HL-60 (cell line): ENCODE measurements around the gene EXOSC7.
"Not testable (repeated sequence)": the region's sequence is repeated elsewhere in the genome, so short reads cannot be mapped to it uniquely, and the experiment has no call there.

Experiments
- DNase-seq, 2 experiments: peaks; one replicate each; pipeline ENCODE4 v3.0.0-alpha.2; 2010 to 2020; ENCODE audit warnings: low read depth in 1 of 2, low spot score in 1 of 2
- H3K27ac ChIP-seq: fragments of 250-450 bp; sonication (Bioruptor Pico); replicated peaks from 2 replicates; pipeline ENCODE4 v1.5.1; 2020; ENCODE audit warnings: mild to moderate bottlenecking, moderate library complexity
- H3K27me3 ChIP-seq: fragments of 250-450 bp; sonication (Bioruptor Pico); 2 replicates; pipeline ENCODE4 v1.5.1; 2021; ENCODE audit warnings: mild to moderate bottlenecking, moderate library complexity; ENCODE audit not compliant: insufficient read depth, poor library complexity, severe bottlenecking
- H3K4me3 ChIP-seq: replicated peaks from 2 replicates; pipeline ENCODE4 v1.5.1; 2011; ENCODE audit warnings: mild to moderate bottlenecking, control low read depth, low read length; ENCODE audit not compliant: insufficient read depth
- GABPA ChIP-seq: IDR thresholded peaks from 2 replicates; pipeline ENCODE4 v1.6.1; 2012; ENCODE audit warnings: low read depth
- POLR2AphosphoS5 ChIP-seq: IDR thresholded peaks from 2 replicates; pipeline ENCODE4 v1.6.1; 2012; ENCODE audit warnings: low read depth
- SPI1 ChIP-seq: IDR thresholded peaks from 2 replicates; pipeline ENCODE4 v1.6.1; 2012; ENCODE audit warnings: low read depth, mild to moderate bottlenecking, borderline replicate concordance
- TF ChIP-seq, protein P1 (sequence below): IDR thresholded peaks from 2 replicates; pipeline ENCODE4 v1.6.1; 2012; ENCODE audit warnings: low read depth; ENCODE audit not compliant: insufficient replicate concordance
- TF ChIP-seq, protein P2 (sequence below): IDR thresholded peaks from one replicate; pipeline ENCODE4 v1.5.1; 2011; ENCODE audit warnings: low read length, control low read depth, inconsistent platforms; ENCODE audit not compliant: insufficient read depth

EXOSC7 gene

DNA sequence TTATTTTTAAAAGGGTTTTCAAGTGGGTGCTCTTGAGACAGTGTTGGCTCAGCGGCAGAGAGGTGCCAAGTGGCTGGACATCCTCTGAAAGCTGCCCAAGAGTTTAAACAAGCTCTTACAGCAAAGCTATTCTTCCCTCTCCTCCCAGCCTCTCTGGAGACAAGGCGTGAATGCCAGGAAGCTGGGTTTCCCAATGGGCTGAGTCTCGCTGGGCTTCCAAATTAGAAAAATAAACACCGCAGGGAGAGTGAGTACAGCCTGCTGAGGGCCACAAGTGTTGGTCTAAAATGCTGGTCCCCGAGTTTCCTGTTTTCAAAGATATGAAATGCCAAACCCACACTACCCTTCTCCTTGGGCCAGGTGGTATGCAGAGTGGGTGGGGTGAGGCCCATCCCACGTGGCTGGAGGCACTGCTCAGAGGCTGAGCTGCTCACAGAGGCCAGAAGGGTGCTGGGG lies 36.4 kb upstream of the EXOSC7 start:
- H3K4me3 ChIP-seq = no peak overlapping the region
- H3K27me3 ChIP-seq = no peaks in the 10 kb centered on the region
- TF ChIP-seq GABPA (no peak), POLR2AphosphoS5 (no peak), SPI1 (no peak)
- TF ChIP-seq, protein P1, sequence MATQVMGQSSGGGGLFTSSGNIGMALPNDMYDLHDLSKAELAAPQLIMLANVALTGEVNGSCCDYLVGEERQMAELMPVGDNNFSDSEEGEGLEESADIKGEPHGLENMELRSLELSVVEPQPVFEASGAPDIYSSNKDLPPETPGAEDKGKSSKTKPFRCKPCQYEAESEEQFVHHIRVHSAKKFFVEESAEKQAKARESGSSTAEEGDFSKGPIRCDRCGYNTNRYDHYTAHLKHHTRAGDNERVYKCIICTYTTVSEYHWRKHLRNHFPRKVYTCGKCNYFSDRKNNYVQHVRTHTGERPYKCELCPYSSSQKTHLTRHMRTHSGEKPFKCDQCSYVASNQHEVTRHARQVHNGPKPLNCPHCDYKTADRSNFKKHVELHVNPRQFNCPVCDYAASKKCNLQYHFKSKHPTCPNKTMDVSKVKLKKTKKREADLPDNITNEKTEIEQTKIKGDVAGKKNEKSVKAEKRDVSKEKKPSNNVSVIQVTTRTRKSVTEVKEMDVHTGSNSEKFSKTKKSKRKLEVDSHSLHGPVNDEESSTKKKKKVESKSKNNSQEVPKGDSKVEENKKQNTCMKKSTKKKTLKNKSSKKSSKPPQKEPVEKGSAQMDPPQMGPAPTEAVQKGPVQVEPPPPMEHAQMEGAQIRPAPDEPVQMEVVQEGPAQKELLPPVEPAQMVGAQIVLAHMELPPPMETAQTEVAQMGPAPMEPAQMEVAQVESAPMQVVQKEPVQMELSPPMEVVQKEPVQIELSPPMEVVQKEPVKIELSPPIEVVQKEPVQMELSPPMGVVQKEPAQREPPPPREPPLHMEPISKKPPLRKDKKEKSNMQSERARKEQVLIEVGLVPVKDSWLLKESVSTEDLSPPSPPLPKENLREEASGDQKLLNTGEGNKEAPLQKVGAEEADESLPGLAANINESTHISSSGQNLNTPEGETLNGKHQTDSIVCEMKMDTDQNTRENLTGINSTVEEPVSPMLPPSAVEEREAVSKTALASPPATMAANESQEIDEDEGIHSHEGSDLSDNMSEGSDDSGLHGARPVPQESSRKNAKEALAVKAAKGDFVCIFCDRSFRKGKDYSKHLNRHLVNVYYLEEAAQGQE = no peak
- TF ChIP-seq, protein P2, sequence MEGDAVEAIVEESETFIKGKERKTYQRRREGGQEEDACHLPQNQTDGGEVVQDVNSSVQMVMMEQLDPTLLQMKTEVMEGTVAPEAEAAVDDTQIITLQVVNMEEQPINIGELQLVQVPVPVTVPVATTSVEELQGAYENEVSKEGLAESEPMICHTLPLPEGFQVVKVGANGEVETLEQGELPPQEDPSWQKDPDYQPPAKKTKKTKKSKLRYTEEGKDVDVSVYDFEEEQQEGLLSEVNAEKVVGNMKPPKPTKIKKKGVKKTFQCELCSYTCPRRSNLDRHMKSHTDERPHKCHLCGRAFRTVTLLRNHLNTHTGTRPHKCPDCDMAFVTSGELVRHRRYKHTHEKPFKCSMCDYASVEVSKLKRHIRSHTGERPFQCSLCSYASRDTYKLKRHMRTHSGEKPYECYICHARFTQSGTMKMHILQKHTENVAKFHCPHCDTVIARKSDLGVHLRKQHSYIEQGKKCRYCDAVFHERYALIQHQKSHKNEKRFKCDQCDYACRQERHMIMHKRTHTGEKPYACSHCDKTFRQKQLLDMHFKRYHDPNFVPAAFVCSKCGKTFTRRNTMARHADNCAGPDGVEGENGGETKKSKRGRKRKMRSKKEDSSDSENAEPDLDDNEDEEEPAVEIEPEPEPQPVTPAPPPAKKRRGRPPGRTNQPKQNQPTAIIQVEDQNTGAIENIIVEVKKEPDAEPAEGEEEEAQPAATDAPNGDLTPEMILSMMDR = no peak
- DNase-seq = no peak
- no peak overlapping the region for H3K27ac ChIP-seq

DNA sequence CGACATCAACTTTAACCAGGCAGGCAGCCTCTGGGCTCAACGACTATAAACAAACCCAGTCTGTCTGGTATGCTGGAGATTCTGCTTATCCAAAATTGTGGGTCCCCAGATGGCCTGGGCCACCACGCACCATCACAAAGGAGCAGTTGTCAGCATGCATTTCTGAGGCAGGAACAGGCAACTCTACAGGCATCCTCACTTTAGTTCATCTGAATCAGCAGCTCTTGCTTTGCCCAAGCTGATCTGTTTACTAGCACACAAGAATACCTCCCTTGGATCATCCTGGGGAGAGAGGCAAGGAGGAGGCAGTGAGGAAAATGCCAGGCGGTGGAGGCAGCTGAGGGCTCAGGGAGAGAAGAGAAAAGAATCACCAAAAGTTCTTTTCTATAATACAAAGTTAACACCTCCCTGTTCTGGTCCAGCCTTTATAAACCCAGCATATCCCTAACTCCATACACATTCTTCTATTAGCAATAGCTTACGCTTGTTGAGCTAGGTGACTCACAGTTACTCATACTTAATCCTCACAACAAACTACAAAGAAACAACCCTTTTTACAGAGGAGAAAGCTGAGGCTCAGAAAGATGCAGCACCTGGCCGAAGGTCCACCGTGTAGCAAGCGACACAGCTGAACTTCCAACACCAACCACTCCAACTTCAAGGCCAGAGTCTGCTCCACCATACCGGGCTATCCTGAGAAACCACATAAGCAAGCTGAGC lies 33.7 kb upstream of the EXOSC7 start:
- H3K27ac ChIP-seq = no peak overlapping the region
- TF ChIP-seq POLR2AphosphoS5 = no peak
- TF ChIP-seq SPI1 = no peak
- TF ChIP-seq GABPA = no peak
- TF ChIP-seq, protein P1 = no peak
- TF ChIP-seq, protein P2 = no peak
- H3K27me3 ChIP-seq = no peaks in the 10 kb centered on the region
- H3K4me3 ChIP-seq = no peak overlapping the region
- DNase-seq = no peak

DNA sequence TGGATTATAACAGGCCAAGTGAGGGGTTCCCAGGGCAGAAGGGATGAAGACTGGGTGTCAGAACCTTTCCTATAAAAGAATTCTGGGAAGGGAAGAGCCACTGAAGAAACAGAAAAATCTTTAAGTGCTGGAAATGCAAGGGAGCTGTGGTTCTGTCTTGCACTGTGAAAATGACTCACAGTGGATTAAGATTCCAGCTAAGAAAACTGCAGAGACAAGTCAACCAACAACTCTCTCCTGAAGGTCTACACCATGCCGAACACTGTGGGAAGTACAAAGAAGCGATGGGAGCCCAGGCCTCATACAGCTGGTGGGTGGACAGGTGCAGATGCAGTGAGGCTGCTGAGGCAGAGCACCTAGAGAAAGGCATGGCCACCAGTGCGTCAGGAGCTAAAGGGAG lies 27.8 kb upstream of the EXOSC7 start:
- no peak overlapping the region for H3K4me3 ChIP-seq
- no peak overlapping the region for H3K27ac ChIP-seq
- DNase-seq = no peak
- TF ChIP-seq SPI1 = no peak
- TF ChIP-seq, protein P1 = no peak
- TF ChIP-seq, protein P2 = no peak
- no peak for TF ChIP-seq POLR2AphosphoS5
- no peaks in the 10 kb centered on the region for H3K27me3 ChIP-seq

DNA sequence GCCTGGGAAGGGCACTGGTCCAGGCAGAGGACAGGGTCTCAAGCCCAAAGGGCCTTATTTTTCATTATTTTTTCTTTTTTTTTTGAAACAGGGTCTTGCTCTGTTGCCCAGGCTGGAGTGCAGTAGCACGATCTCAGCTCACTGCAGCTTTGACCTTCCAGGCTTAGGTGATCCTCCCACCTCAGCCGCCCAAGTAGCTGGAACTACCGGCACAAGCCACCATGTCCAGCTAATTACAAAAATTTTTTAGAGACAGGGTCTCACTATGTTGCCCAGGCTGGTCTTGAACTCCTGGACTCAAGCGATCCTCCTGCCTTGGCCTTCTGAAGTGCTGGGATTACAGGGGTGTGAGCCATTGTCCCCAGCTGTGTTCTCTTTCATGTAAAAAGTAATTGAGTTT lies 26.3 kb upstream of the EXOSC7 start:
- not testable (repeated sequence) for H3K27ac ChIP-seq

More for the DNA sequence above, 26.3 kb upstream of the EXOSC7 start:
- DNase-seq, H3K4me3 ChIP-seq, H3K27me3 ChIP-seq: not testable (repeated sequence)
